Stomach (tissue), 9 donors: ENCODE results near the gene SGCG. TPM values are rescaled to one million over a fixed set of nuclear protein-coding genes. Genes with fewer than 3 reads are reported as not detected.
"Not testable (repeated sequence)": the region's sequence is repeated elsewhere in the genome, so short reads cannot be mapped to it uniquely, and the experiment has no call there.

ENCODE experiments used
- DNase-seq, 2 donors: peaks; one replicate each; pipeline versions ENCODE4 v3.0.0 to v3.0.0-alpha.2; 2013 to 2019
- H3K27ac ChIP-seq, 5 donors: fragments of 200-600 bp in 4 of 5; sonication (generic) in 4 of 5; one replicate each; pipeline ENCODE4 v1.5.1; 2013 to 2019; ENCODE audit warnings: mild to moderate bottlenecking in 1 of 5, moderate library complexity in 1 of 5
- H3K27me3 ChIP-seq, 3 donors: fragments of 200-600 bp; sonication (generic); one replicate each; pipeline ENCODE4 v1.5.1; 2017 to 2019; ENCODE audit warnings: mixed run types in 1 of 3
- H3K36me3 ChIP-seq, 4 donors: fragments of 200-600 bp; sonication (generic); 1 replicate in 3 of 4; 2 replicates in 1 of 4; pipeline ENCODE4 v1.5.1; 2016 to 2019
- H3K4me1 ChIP-seq, 4 donors: fragments of 200-600 bp; sonication (generic); one replicate each; pipeline ENCODE4 v1.5.1; 2016 to 2019
- H3K4me3 ChIP-seq, 4 donors: fragments of 200-600 bp; sonication (generic) in 3 of 4; one replicate each; pipeline ENCODE4 v1.5.1; 2016 to 2019; ENCODE audit warnings: mild to moderate bottlenecking in 1 of 4
- H3K9me3 ChIP-seq, 4 donors: fragments of 200-600 bp; sonication (generic); one replicate each; pipeline ENCODE4 v1.5.1; 2016 to 2019
- CTCF ChIP-seq, 7 experiments: fragments of 450-650 bp in 4 of 7; fragments of 200-600 bp in 3 of 7; sonication (generic) in 3 of 7; IDR thresholded peaks; one replicate each; pipeline ENCODE4 v1.5.1; 2016 to 2019; ENCODE audit warnings: antibody characterized with exemption in 7 of 7, control low read depth in 2 of 7, mild to moderate bottlenecking in 1 of 7
- EP300 ChIP-seq: sonication (generic); formaldehyde crosslinking; IDR thresholded peaks from one replicate; pipeline ENCODE4 v1.6.1; 2017; ENCODE audit warnings: antibody characterized with exemption
- POLR2A ChIP-seq, 4 donors: fragments of 450-650 bp; IDR thresholded peaks; one replicate each; pipeline ENCODE4 v1.6.1; 2016; ENCODE audit warnings: antibody characterized with exemption in 4 of 4, control low read depth in 2 of 4, mild to moderate bottlenecking in 1 of 4, moderate library complexity in 1 of 4
- POLR2AphosphoS5 ChIP-seq, 3 donors: sonication (generic); formaldehyde crosslinking; IDR thresholded peaks; one replicate each; pipeline ENCODE4 v1.6.1; 2016; ENCODE audit warnings: antibody characterized with exemption in 3 of 3
- WGBS, 5 donors: extraction: QIAGEN DNeasy Blood & Tissue Kit in 3 of 5; methylation state at CpG; one replicate each; pipeline versions ENCODE4 v1.1.5 to v1.1.7; 2013 to 2018; 5-methylcytosine and 5-hydroxymethylcytosine counted together
- intact Hi-C: fragments of 100-400 bp; cut with DNase I; formaldehyde crosslinking; loops from one replicate; pipeline ENCODE4 v1.15.1; 2023; ENCODE audit warnings: low total_unique reads
- polyA plus RNA-seq, 3 donors: library from polyadenylated mRNA; stranded (reverse); fragments of 200-250 nt; gene quantifications; one replicate each; pipeline ENCODE4 v1.2.3, GENCODE V29; 2013
- total RNA-seq, 5 donors: library from RNA; depleted of rRNA; stranded (reverse); fragments of >200 nt; gene quantifications; one replicate each; pipeline versions ENCODE4 v1.1.0 to v1.2.3, GENCODE V29; 2014 to 2016
- donor health status: healthy with polysubstance abuse.
- donor health status: Bipolar disorder and iron deficiency.
- donor health status: healthy.

Gene SGCG
- total and polyA plus RNA-seq, 8 donors: 0.15 to 3.5 (median 0.92) TPM; not detected in 5

- Histone ChIP-seq H3K36me3 (no peaks in the 10 kb centered on the region), H3K4me1 (no peaks in the 10 kb centered on the region), H3K4me3 (no peak overlapping the region), H3K9me3 (peaks cover 0 to 6% (median 0%) of the 10 kb centered on the region in 4 donors), H3K27me3 (peaks cover 0 to 2% (median 0%) of the 10 kb centered on the region in 3 donors), H3K27ac (no peak overlapping the region)
- WGBS, 5 donors: 82 to 90% (median 89%) methylated on average over 3 of the region's 3 CpGs
- no peak for DNase-seq
- intact Hi-C loops: no loop called here
- TF ChIP-seq EP300 (no peak), POLR2AphosphoS5 (IDR thresholded peaks at IDR 0.05) (no peak), POLR2A (IDR thresholded peaks at IDR 0.05) (no peak)
Observed at GRCh38 chr13:23205807-23206206, 25.0 kb downstream of the SGCG start.

- TF ChIP-seq CTCF (IDR thresholded peaks at IDR 0.05) (no peak), POLR2A (IDR thresholded peaks at IDR 0.05) (no peak), POLR2AphosphoS5 (IDR thresholded peaks at IDR 0.05) (no peak), EP300 (no peak)
- intact Hi-C loops: no loop called here
- Histone ChIP-seq H3K4me1 (no peaks in the 10 kb centered on the region), H3K9me3 (peaks cover 0 to 8% (median 3%) of the 10 kb centered on the region in 4 donors), H3K4me3 (no peak overlapping the region), H3K27me3 (no peaks in the 10 kb centered on the region), H3K27ac (no peak overlapping the region), H3K36me3 (no peaks in the 10 kb centered on the region)
- DNase-seq: peak in 1 of 2 donors; percentile 23
- WGBS, 5 donors: 25 to 33% (median 27%) methylated on average over 4 of the region's 4 CpGs
Observed at GRCh38 chr13:23212671-23213070, 31.9 kb downstream of the SGCG start.

DNA sequence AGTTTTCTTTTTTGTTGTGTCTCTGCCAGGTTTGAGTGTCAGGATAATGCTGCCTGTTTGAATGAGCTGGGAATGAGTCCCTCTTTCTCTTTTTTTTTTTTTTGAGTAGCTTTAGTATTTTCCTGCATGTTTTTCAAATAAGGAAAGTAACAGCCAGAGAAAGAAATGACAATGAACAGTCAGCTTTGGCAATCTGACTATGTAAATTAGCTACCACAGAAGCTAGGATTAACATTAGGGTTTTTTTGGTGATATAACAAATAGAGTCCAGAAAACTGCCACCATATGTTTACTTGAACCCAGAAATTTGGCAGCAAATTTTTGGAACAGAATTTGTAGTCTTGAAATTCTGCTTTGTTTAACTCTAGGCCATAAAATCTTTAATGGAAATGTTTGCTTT, 50.5 kb downstream of the SGCG start:
- no peak overlapping the region for H3K4me3 ChIP-seq
- no peak for TF ChIP-seq POLR2A (IDR thresholded peaks at IDR 0.05)
- no peak for TF ChIP-seq CTCF (IDR thresholded peaks at IDR 0.05)
- no peaks in the 10 kb centered on the region for H3K9me3 ChIP-seq
- peaks cover 0 to 7% (median 0%) of the 10 kb centered on the region in 3 donors for H3K27me3 ChIP-seq
- no peaks in the 10 kb centered on the region for H3K4me1 ChIP-seq
- DNase-seq: no peak
- no peaks in the 10 kb centered on the region for H3K36me3 ChIP-seq
- intact Hi-C loops: no loop called here
- H3K27ac ChIP-seq: no peak overlapping the region

DNA sequence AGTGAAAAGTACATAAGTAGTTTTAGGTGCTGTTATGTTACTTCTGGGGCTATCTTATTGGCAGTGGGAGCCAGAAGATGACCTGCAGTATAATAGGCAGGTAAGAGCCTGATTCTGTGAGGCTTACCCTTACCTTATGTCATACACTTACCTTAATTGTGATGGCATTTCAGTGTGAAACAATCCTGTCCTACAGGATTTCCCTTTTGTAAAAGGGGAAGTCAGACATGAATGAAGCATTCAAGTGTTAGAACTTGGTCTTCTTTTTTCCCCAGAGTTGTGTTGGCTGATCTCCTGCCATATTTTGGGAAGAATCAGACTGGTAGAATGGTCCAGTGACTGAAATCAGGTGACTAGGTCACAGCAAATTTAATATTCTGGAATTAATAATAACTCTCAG, 55.2 kb downstream of the SGCG start:
- Histone ChIP-seq H3K36me3 (no peaks in the 10 kb centered on the region), H3K27ac (no peak overlapping the region), H3K4me3 (no peak overlapping the region), H3K9me3 (no peaks in the 10 kb centered on the region), H3K4me1 (no peaks in the 10 kb centered on the region), H3K27me3 (peaks cover 0 to 7% (median 0%) of the 10 kb centered on the region in 3 donors)
- TF ChIP-seq EP300: no peak
- no peak for TF ChIP-seq POLR2A (IDR thresholded peaks at IDR 0.05)
- no peak for TF ChIP-seq CTCF (IDR thresholded peaks at IDR 0.05)
- no peak for TF ChIP-seq POLR2AphosphoS5 (IDR thresholded peaks at IDR 0.05)
- intact Hi-C loops: no loop called here
- DNase-seq: no peak

DNA sequence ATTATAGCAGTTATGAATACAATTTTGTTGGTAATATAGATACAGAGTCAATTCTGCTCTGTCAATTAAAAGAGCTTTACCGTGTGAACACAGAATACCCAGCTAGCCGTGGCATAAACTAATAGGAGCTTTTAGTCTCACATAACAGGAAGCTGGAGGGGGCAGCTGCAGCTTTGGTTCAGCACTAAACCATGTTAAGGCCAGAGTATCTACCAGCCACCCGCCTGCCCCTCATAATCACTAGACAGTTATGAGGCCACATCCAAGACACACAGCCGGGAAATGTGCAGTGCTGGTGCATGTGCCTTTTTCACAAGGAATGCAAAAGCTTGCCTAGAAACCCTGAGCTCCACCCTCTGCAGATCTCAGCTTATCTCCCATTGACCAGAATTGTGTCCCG, 62.3 kb downstream of the SGCG start:
- Histone ChIP-seq H3K9me3 (no peaks in the 10 kb centered on the region), H3K4me3 (no peak overlapping the region), H3K27me3 (no peaks in the 10 kb centered on the region), H3K36me3 (no peaks in the 10 kb centered on the region), H3K27ac (no peak overlapping the region), H3K4me1 (no peaks in the 10 kb centered on the region)
- peak in 1 of 2 donors; percentile 4 for DNase-seq
- 59 to 72% (median 71%) methylated on average over 5 of the region's 5 CpGs for WGBS, 5 donors
- intact Hi-C loops: no loop called here
- TF ChIP-seq POLR2AphosphoS5 (IDR thresholded peaks at IDR 0.05): no peak
- TF ChIP-seq CTCF (IDR thresholded peaks at IDR 0.05): no peak
- TF ChIP-seq EP300: no peak

DNA sequence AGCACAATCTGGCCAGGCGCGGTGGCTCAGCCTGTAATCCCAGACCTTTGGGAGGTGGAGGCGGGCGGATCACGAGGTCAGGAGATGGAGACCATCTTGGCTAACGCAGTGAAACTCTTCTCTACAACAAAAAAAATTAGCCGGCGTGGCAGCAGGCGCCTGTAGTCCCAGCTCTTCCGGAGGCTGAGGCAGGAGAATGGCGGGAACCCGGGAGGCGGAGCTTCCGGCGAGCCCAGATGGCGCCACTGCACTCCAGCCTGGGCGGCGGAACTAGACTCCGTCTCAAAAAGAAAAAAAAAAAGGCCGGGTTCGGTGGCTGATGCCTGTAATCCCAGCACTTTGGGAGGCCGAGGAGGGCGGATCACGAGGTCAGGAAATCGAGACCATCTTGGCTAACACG, 67.6 kb downstream of the SGCG start:
- intact Hi-C loops: not testable (repeated sequence)
- 92 to 96% (median 95%) methylated on average over 26 of the region's 26 CpGs for WGBS, 5 donors

More for the DNA sequence above, 67.6 kb downstream of the SGCG start:
- not testable (repeated sequence) for H3K9me3 ChIP-seq, H3K27me3 ChIP-seq, H3K27ac ChIP-seq, H3K4me1 ChIP-seq, H3K36me3 ChIP-seq, H3K4me3 ChIP-seq, DNase-seq
